ENCODE results near the gene ZNF324B. TPM values are rescaled to one million over a fixed set of nuclear protein-coding genes. Genes with fewer than 3 reads are reported as not detected.
A peak's percentile ranks its signal among the peaks of the same experiment; 100 is the strongest.

Gene ZNF324B
- total and polyA plus RNA-seq, 2 of the 4 experiments (the other 2 are of a cell fraction): 3.5 to 4.1 TPM

DNA sequence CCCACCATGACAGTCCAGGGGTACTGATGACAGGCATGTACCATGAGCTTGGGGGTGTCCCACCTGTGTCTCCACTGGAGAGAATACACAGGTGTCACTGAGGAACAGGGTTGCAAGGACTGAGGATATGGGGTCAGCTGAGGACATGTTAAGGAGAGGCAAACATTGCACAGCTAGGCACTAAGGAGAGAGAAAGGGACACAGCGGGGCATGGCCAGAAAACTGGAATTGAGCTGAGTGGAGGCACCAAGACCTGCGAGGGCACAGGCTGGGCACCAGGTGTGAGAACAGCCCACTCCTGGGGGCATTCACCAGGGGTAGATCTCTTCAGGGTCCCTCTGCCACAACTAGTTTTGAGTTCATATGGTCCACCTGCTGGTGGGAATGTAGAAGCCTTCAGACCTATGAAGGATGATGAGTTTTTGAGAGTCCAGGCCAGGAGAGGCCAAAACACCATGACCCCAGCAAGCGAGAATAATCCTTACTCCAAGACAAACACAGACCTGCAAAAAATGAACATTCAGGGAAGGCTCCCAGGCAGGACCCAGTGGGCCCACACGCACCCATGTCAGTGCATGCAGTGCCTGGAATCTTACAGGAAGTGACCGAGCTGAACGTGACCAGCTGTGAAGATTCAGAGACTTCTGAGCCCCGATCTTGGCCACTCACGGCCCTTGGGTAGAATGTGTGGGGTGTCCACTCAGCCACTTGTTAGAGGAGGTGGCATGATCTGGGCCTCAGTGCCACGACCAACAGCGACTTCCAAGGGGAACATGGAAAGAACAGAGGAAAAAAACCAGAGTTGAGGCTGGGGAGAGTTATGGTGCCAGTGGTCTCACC lies 44.4 kb upstream of the ZNF324B start:
- TF ChIP-seq, protein P1, sequence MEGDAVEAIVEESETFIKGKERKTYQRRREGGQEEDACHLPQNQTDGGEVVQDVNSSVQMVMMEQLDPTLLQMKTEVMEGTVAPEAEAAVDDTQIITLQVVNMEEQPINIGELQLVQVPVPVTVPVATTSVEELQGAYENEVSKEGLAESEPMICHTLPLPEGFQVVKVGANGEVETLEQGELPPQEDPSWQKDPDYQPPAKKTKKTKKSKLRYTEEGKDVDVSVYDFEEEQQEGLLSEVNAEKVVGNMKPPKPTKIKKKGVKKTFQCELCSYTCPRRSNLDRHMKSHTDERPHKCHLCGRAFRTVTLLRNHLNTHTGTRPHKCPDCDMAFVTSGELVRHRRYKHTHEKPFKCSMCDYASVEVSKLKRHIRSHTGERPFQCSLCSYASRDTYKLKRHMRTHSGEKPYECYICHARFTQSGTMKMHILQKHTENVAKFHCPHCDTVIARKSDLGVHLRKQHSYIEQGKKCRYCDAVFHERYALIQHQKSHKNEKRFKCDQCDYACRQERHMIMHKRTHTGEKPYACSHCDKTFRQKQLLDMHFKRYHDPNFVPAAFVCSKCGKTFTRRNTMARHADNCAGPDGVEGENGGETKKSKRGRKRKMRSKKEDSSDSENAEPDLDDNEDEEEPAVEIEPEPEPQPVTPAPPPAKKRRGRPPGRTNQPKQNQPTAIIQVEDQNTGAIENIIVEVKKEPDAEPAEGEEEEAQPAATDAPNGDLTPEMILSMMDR (conservative IDR thresholded peaks at IDR 0.05; ENCODE audit: low read depth, low read length): peak; percentile 39
- TF ChIP-seq, protein P2, sequence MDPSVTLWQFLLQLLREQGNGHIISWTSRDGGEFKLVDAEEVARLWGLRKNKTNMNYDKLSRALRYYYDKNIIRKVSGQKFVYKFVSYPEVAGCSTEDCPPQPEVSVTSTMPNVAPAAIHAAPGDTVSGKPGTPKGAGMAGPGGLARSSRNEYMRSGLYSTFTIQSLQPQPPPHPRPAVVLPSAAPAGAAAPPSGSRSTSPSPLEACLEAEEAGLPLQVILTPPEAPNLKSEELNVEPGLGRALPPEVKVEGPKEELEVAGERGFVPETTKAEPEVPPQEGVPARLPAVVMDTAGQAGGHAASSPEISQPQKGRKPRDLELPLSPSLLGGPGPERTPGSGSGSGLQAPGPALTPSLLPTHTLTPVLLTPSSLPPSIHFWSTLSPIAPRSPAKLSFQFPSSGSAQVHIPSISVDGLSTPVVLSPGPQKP (IDR thresholded peaks at IDR 0.05; ENCODE audit: borderline replicate concordance, low read depth, low read length): no peak
- dilution Hi-C loops (cut with HindIII; ENCODE audit: low sequenced_read_pairs, unreplicated experiment) (no loop called here), intact Hi-C loops (cut with micrococcal nuclease) (no loop called here), in situ Hi-C loops (cut with MboI; ENCODE audit: low sequenced_read_pairs) (no loop called here)
- H4K91ac ChIP-seq (ENCODE audit: insufficient read depth, low read depth, low read length): no peak overlapping the region
- peaks cover 26 to 43% of the 10 kb centered on the region in 2 experiments for H3K79me1 ChIP-seq (ENCODE audit: low read depth in 1 of 2, low read length in 2 of 2)
- no peak for DNase-seq
- no peak overlapping the region for H2BK20ac ChIP-seq (ENCODE audit: low read depth, low read length)
- ATAC-seq (ENCODE audit: low read depth): no peak
- H3K9me1 ChIP-seq (ENCODE audit: insufficient read depth, low read length): peaks cover 21% of the 10 kb centered on the region
- WGBS, 2 experiments (ENCODE audit: extremely low coverage in 2 of 2, insufficient read length in 1 of 2): 40% methylated on average over 2 of the region's 10 CpGs; no CpG with 5 or more reads in 1 of the 2 experiments
- no peaks in the 10 kb centered on the region for H3K9me3 ChIP-seq (ENCODE audit: control insufficient read depth, insufficient read depth, low read length)
- no peak overlapping the region for H4K5ac ChIP-seq (ENCODE audit: low read depth, low read length)
- H3K4ac ChIP-seq (ENCODE audit: low read depth, low read length): peak overlapping the region; percentile 86; the same call in 1 of the 2 replicates
- TSS peak; percentile 43 for BruUV-seq (replicated peaks)
- H3K27ac ChIP-seq (ENCODE audit: insufficient read depth, low read length): no peak overlapping the region; the same call in 1 of the 2 replicates
- peak overlapping the region; percentile 95; the same call in 1 of the 2 replicates for H3K4me3 ChIP-seq (ENCODE audit: insufficient read depth, low read depth, low read length)
- no peak overlapping the region for H2BK15ac ChIP-seq (ENCODE audit: low read depth, low read length)
- H4K8ac ChIP-seq (ENCODE audit: low read depth in 2 of 2, low read length in 2 of 2): peak overlapping the region in 1 of 2 experiments; percentile 96; a peak in 2 of 4 replicates
- no peaks in the 10 kb centered on the region for H3K36me3 ChIP-seq (ENCODE audit: control insufficient read depth, insufficient read depth, low read length)
- H3K23ac ChIP-seq (ENCODE audit: low read depth, low read length): peak overlapping the region; percentile 63
- peak overlapping the region; percentile 98 for H3K4me2 ChIP-seq (ENCODE audit: low read depth, low read length)
- H2AK9ac ChIP-seq (replicated peaks; ENCODE audit: low read depth, low read length, poor library complexity): peak overlapping the region; percentile 82
- H3K18ac ChIP-seq (ENCODE audit: low read depth, low read length): no peak overlapping the region
- peak overlapping the region; percentile 88 for H2AK5ac ChIP-seq (ENCODE audit: low read depth, low read length)
- no peak overlapping the region for H2BK120ac ChIP-seq (ENCODE audit: low read depth, low read length)
- ChIA-PET POLR2A (ENCODE audit: unreplicated experiment) (no interaction called here), CTCF (no interaction called here)
- H3K9ac ChIP-seq (ENCODE audit: low read depth, low read length): peak overlapping the region; percentile 96
- H3K14ac ChIP-seq (replicated peaks; ENCODE audit: low read depth, low read length): no peak overlapping the region; the same call in 1 of the 2 replicates
- peaks cover 12% of the 10 kb centered on the region for H4K20me1 ChIP-seq (ENCODE audit: insufficient read depth, low read length)
- no peak overlapping the region for H3K56ac ChIP-seq (ENCODE audit: extremely low read depth, insufficient read depth, low read length)
- no peaks in the 10 kb centered on the region for H3K27me3 ChIP-seq (ENCODE audit: control insufficient read depth, insufficient read depth, low read length)
- peaks cover 13% of the 10 kb centered on the region for H3K4me1 ChIP-seq (ENCODE audit: control insufficient read depth, insufficient read depth, low read length)
- peak overlapping the region; percentile 31 for H2BK5ac ChIP-seq (ENCODE audit: low read depth, low read length, poor library complexity, severe bottlenecking)
- H2AFZ ChIP-seq (replicated peaks; ENCODE audit: low read length, poor library complexity): peak overlapping the region; percentile 91
